Heart right ventricle (tissue), 16 donors: Measurements from ENCODE around the gene MCF2L2. TPM values are rescaled to one million over a fixed set of nuclear protein-coding genes. Genes with fewer than 3 reads are reported as not detected.

ENCODE experiments used
- ATAC-seq, 8 donors: fragments of 200-7000 bp; cut with Tn5 transposase; one replicate each; pipeline ENCODE4 v1.9.1; 2020; ENCODE audit warnings: mild to moderate bottlenecking in 8 of 8, moderate library complexity in 8 of 8, moderate number of reproducible peaks in 1 of 8
- DNase-seq, 2 donors: peaks; one replicate each; pipeline ENCODE4 v3.0.0-alpha.2; 2020
- H3K27ac ChIP-seq, 10 donors: fragments of 200-600 bp; sonication (generic) in 2 of 10; one replicate each; pipeline versions ENCODE4 v1.5.0 to v1.8.0; 2020 to 2022; ENCODE audit warnings: mild to moderate bottlenecking in 3 of 10
- H3K27me3 ChIP-seq, 7 donors: fragments of 200-600 bp; one replicate each; pipeline ENCODE4 v1.8.0; 2021 to 2022; ENCODE audit warnings: mild to moderate bottlenecking in 2 of 7
- H3K36me3 ChIP-seq, 9 donors: fragments of 200-600 bp; sonication (generic) in 1 of 9; one replicate each; pipeline versions ENCODE4 v1.5.0 to v1.8.0; 2020 to 2022; ENCODE audit warnings: mild to moderate bottlenecking in 2 of 9
- H3K4me1 ChIP-seq, 9 donors: fragments of 200-600 bp; sonication (generic) in 1 of 9; one replicate each; pipeline versions ENCODE4 v1.5.0 to v1.8.0; 2020 to 2022; ENCODE audit warnings: mild to moderate bottlenecking in 4 of 9
- H3K4me3 ChIP-seq, 10 donors: fragments of 200-600 bp; sonication (generic) in 2 of 10; one replicate each; pipeline versions ENCODE4 v1.5.0 to v1.8.0; 2020 to 2022; ENCODE audit warnings: mild to moderate bottlenecking in 7 of 10, moderate library complexity in 2 of 10
- H3K9me3 ChIP-seq, 11 donors: fragments of 200-600 bp in 10 of 11; sonication (generic) in 2 of 11; one replicate each; pipeline versions ENCODE4 v1.5.0 to v1.8.0; 2013 to 2022; ENCODE audit warnings: mild to moderate bottlenecking in 2 of 11, control low read depth in 1 of 11, moderate library complexity in 1 of 11
- whole genome bisulfite sequencing, 2 donors: extraction: QIAGEN DNeasy Blood & Tissue Kit; methylation state at CpG; one replicate each; pipeline ENCODE4 v1.1.7; 2013; ENCODE audit warnings: inconsistent platforms in 1 of 2; 5-methylcytosine and 5-hydroxymethylcytosine counted together
- intact Hi-C, 10 donors: fragments of 100-400 bp; cut with DNase I; formaldehyde crosslinking; loops; one replicate each; pipeline versions ENCODE4 v1.11.1 to v1.14.2; 2022
- polyA plus RNA-seq, 2 donors: library from polyadenylated mRNA; stranded (reverse); fragments of 200-250 nt; gene quantifications; one replicate each; pipeline ENCODE4 v1.2.3, GENCODE V29; 2013
- total RNA-seq, 10 donors: library from RNA; stranded (reverse); fragmentation: NEBNext Ultra II Directional in 3 of 10; extraction: Animal tissue kit (Norgen Biotek cat#: 25700) in 3 of 10; gene quantifications; one replicate each; pipeline versions ENCODE4 v1.2.1 to v1.2.4, GENCODE V29; 2021 to 2023
- TF ChIP-seq, protein P1 (sequence below), 9 donors: fragments of 200-600 bp; sonication (generic) in 2 of 9; IDR thresholded peaks; one replicate each; pipeline versions ENCODE4 v1.5.0 to v1.8.0; 2021 to 2022; ENCODE audit warnings: antibody characterized with exemption in 9 of 9, mild to moderate bottlenecking in 5 of 9, moderate library complexity in 1 of 9
- donor health status: Arrhythmogenic right ventricular cardiomyopathy.
- donor health status: ischemic (EF 13 %, LVEDD 7.1; RV severe dilation, severe dysfunction).
- donor health status: healthy with polysubstance abuse.
- donor health status: DM: no; HTN: yes; CAD: no.
- donor health status: DM: no; HTN: no; CAD: no.
- donor health status: ischemic (EF 25% LVEDD 6.9; RV normal size, moderate dysfunction).
- donor health status: ischemic (EF 25% LVEDD 5.7; RV mildly dilated, moderate dysfunction).
- donor health status: healthy.
- donor health status: DM: yes; HTN: yes; CAD: no.
- donor health status: Ischemic cardiomyopathy.
- donor health status: ischemic (EF 35%, LVEDD 5.7; RV mildly dilated, moderate dysfunction).
- donor health status: nonischemic (EF 11% LVEDD 7.7; RV severe dilation, severe dysfunction).
- donor health status: DM: yes; HTN: yes; CAD: no.
- donor health status: PGD.
- donor health status: ischemic (EF 29% LVEDD 5.4; RV normal size, mild dysfunction).
- donor health status: nonischemic (EF 23%, LVEDD 6.1; RV moderate dilation, normal function).

MCF2L2 gene
- total and polyA plus RNA-seq, 12 donors = 0.09 to 1.5 (median 0.40) TPM; not detected in 1

- intact Hi-C loops = loop anchor here in 8 of 10 donors (1.0 to 10.0 kb wide), 6 partner anchors 63 to 576 kb away; partner anchors contain the start of gene B3GNT5 (in 2 of the 8)
- peak in 1 of 2 donors; percentile 44 for DNase-seq
- Histone ChIP-seq H3K4me3 (no peak overlapping the region), H3K27ac (no peak overlapping the region), H3K27me3 (peaks cover 0 to 4% (median 0%) of the 10 kb centered on the region in 7 donors), H3K36me3 (no peaks in the 10 kb centered on the region), H3K9me3 (no peaks in the 10 kb centered on the region), H3K4me1 (peaks cover 0 to 20% (median 0%) of the 10 kb centered on the region in 9 donors)
- peak in 5 of 8 donors; percentile 27 to 59 (median 41) for ATAC-seq
- WGBS, 2 donors = 71 to 74% methylated on average over 7 of the region's 7 CpGs
- TF ChIP-seq, protein P1, sequence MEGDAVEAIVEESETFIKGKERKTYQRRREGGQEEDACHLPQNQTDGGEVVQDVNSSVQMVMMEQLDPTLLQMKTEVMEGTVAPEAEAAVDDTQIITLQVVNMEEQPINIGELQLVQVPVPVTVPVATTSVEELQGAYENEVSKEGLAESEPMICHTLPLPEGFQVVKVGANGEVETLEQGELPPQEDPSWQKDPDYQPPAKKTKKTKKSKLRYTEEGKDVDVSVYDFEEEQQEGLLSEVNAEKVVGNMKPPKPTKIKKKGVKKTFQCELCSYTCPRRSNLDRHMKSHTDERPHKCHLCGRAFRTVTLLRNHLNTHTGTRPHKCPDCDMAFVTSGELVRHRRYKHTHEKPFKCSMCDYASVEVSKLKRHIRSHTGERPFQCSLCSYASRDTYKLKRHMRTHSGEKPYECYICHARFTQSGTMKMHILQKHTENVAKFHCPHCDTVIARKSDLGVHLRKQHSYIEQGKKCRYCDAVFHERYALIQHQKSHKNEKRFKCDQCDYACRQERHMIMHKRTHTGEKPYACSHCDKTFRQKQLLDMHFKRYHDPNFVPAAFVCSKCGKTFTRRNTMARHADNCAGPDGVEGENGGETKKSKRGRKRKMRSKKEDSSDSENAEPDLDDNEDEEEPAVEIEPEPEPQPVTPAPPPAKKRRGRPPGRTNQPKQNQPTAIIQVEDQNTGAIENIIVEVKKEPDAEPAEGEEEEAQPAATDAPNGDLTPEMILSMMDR (IDR thresholded peaks at IDR 0.05) = peak in 7 of 9 donors; percentile 29 to 60 (median 43)
Measured at GRCh38 chr3:183188895-183189462, 239.4 kb downstream of the MCF2L2 start.

- WGBS, 2 donors = 42 to 57% methylated on average over 4 of the region's 4 CpGs
- intact Hi-C loops = loop anchor here in 9 of 10 donors (2.0 to 10.0 kb wide), 8 partner anchors 61 to 579 kb away; partner anchors contain the start of gene B3GNT5 (in 2 of the 9)
Measured at GRCh38 chr3:183185696-183186095, 242.7 kb downstream of the MCF2L2 start.

GRCh38 chr3:183182732-183183610 lies 245.4 kb downstream of the MCF2L2 start:
- DNase-seq (no peak), ATAC-seq (no peak)
- Histone ChIP-seq H3K9me3 (no peaks in the 10 kb centered on the region), H3K4me1 (peaks cover 0 to 39% (median 17%) of the 10 kb centered on the region in 9 donors), H3K36me3 (no peaks in the 10 kb centered on the region), H3K27ac (no peak overlapping the region), H3K4me3 (no peak overlapping the region), H3K27me3 (peaks cover 0 to 34% (median 24%) of the 10 kb centered on the region in 7 donors)
- intact Hi-C loops = loop anchor here in 6 of 10 donors (5.0 to 10.0 kb wide), 4 partner anchors 58 to 582 kb away; partner anchors contain the start of gene B3GNT5 (in 1 of the 6)
- WGBS, 2 donors = 78% methylated on average over 5 of the region's 5 CpGs
- TF ChIP-seq, protein P1 (IDR thresholded peaks at IDR 0.05) = no peak

More at GRCh38 chr3:183185696-183186095, 242.7 kb downstream of the MCF2L2 start:
- Histone ChIP-seq H3K9me3 (no peaks in the 10 kb centered on the region), H3K4me3 (no peak overlapping the region), H3K27me3 (peaks cover 0 to 7% (median 3%) of the 10 kb centered on the region in 7 donors), H3K4me1 (peaks cover 0 to 20% (median 0%) of the 10 kb centered on the region in 9 donors), H3K36me3 (no peaks in the 10 kb centered on the region), H3K27ac (peak overlapping the region in 1 of 10 donors; percentile 27)
- no peak for DNase-seq
- no peak for ATAC-seq
- TF ChIP-seq, protein P1 (IDR thresholded peaks at IDR 0.05) = no peak

GRCh38 chr3:183182073-183182472 lies 246.3 kb downstream of the MCF2L2 start:
- Histone ChIP-seq H3K27me3 (peaks cover 0 to 43% (median 31%) of the 10 kb centered on the region in 7 donors), H3K36me3 (no peaks in the 10 kb centered on the region), H3K9me3 (no peaks in the 10 kb centered on the region), H3K4me3 (no peak overlapping the region), H3K27ac (no peak overlapping the region), H3K4me1 (peaks cover 0 to 39% (median 17%) of the 10 kb centered on the region in 9 donors)
- intact Hi-C loops = loop anchor here in 6 of 10 donors (5.0 to 10.0 kb wide), 4 partner anchors 57 to 583 kb away; partner anchors contain the start of gene B3GNT5 (in 1 of the 6)
- TF ChIP-seq, protein P1 (IDR thresholded peaks at IDR 0.05) = no peak
- no peak for ATAC-seq
- no peak for DNase-seq
- 73 to 77% methylated on average over 7 of the region's 7 CpGs for WGBS, 2 donors
